H9 (cell line): Measurements from ENCODE around the gene PDCD4. TPM values are rescaled to one million over a fixed set of nuclear protein-coding genes. Genes with fewer than 3 reads are reported as not detected.

Experiments used
- DNase-seq: peaks from one replicate; pipeline ENCODE4 v3.0.0-alpha.2; 2017
- H2AFZ ChIP-seq: one replicate; pipeline ENCODE4 v1.6.1; 2013; ENCODE audit warnings: mild to moderate bottlenecking, low read length, control low read depth, moderate library complexity
- H2AK5ac ChIP-seq: 2 replicates; pipeline ENCODE4 v1.6.1; 2013; ENCODE audit warnings: low read length, control low read depth, mixed read lengths; ENCODE audit not compliant: insufficient read length
- H2BK120ac ChIP-seq: one replicate; pipeline ENCODE4 v1.6.1; 2013; ENCODE audit warnings: low read depth, mild to moderate bottlenecking, low read length, control low read depth, inconsistent platforms; ENCODE audit not compliant: poor library complexity, severe bottlenecking
- H2BK12ac ChIP-seq: 2 replicates; pipeline ENCODE4 v1.6.1; 2013; ENCODE audit warnings: low read length, control low read depth, mixed read lengths, low read depth; ENCODE audit not compliant: insufficient read length
- H2BK15ac ChIP-seq: 2 replicates; pipeline ENCODE4 v1.6.1; 2013; ENCODE audit warnings: low read depth, low read length, control low read depth
- H2BK20ac ChIP-seq: one replicate; pipeline ENCODE4 v1.6.1; 2013; ENCODE audit warnings: low read depth, mild to moderate bottlenecking, low read length, control low read depth, inconsistent platforms; ENCODE audit not compliant: poor library complexity, severe bottlenecking
- H2BK5ac ChIP-seq: 2 replicates; pipeline ENCODE4 v1.6.1; 2013; ENCODE audit warnings: low read length, control low read depth, mixed read lengths; ENCODE audit not compliant: insufficient read length
- H3K14ac ChIP-seq: 2 replicates; pipeline ENCODE4 v1.6.1; 2013; ENCODE audit warnings: low read length, control low read depth; ENCODE audit not compliant: insufficient read depth
- H3K18ac ChIP-seq: 2 replicates; pipeline ENCODE4 v1.6.1; 2013; ENCODE audit warnings: low read depth, mild to moderate bottlenecking, mixed read lengths, low read length, control low read depth; ENCODE audit not compliant: insufficient read length
- H3K23ac ChIP-seq: 2 replicates; pipeline ENCODE4 v1.6.1; 2013; ENCODE audit warnings: low read length, control low read depth, mixed read lengths, low read depth; ENCODE audit not compliant: insufficient read length
- H3K23me2 ChIP-seq: 2 replicates; pipeline ENCODE4 v1.6.1; 2013; ENCODE audit warnings: low read depth, mild to moderate bottlenecking, mixed read lengths, low read length, control low read depth; ENCODE audit not compliant: insufficient read length, poor library complexity, severe bottlenecking
- H3K27ac ChIP-seq: 2 replicates; pipeline ENCODE4 v1.5.1; 2013; ENCODE audit warnings: low read length, control low read depth, mixed read lengths, low read depth; ENCODE audit not compliant: insufficient read length
- H3K27me3 ChIP-seq: 2 replicates; pipeline ENCODE4 v1.6.1; 2013; ENCODE audit warnings: low read length, control low read depth, inconsistent platforms; ENCODE audit not compliant: insufficient read depth
- H3K4ac ChIP-seq: 2 replicates; pipeline ENCODE4 v1.6.1; 2013; ENCODE audit warnings: low read depth, mild to moderate bottlenecking, control low read depth, inconsistent platforms, low read length, moderate library complexity
- H3K4me1 ChIP-seq: 2 replicates; pipeline ENCODE4 v1.6.1; 2013; ENCODE audit warnings: low read length, control low read depth, inconsistent platforms; ENCODE audit not compliant: insufficient read depth
- H3K4me2 ChIP-seq: 2 replicates; pipeline ENCODE4 v1.6.1; 2013; ENCODE audit warnings: low read length, control low read depth, mixed read lengths; ENCODE audit not compliant: insufficient read length, insufficient read depth
- H3K56ac ChIP-seq: 2 replicates; pipeline ENCODE4 v1.6.1; 2013; ENCODE audit warnings: low read depth, mild to moderate bottlenecking, mixed read lengths, low read length, control low read depth; ENCODE audit not compliant: insufficient read length
- H3K79me1 ChIP-seq: 2 replicates; pipeline ENCODE4 v1.6.1; 2013; ENCODE audit warnings: low read depth, mild to moderate bottlenecking, moderate library complexity, low read length, control low read depth, inconsistent platforms; ENCODE audit not compliant: insufficient read depth, poor library complexity, severe bottlenecking
- H3K79me2 ChIP-seq: 2 replicates; pipeline ENCODE4 v1.6.1; 2013; ENCODE audit warnings: low read length, control low read depth, inconsistent platforms; ENCODE audit not compliant: insufficient read depth
- H3K9ac ChIP-seq: 2 replicates; pipeline ENCODE4 v1.6.1; 2013; ENCODE audit warnings: low read length, control low read depth, mixed read lengths; ENCODE audit not compliant: insufficient read length; ENCODE audit errors: extremely low read depth
- H3K9me3 ChIP-seq: one replicate; pipeline ENCODE4 v1.6.1; 2013; ENCODE audit warnings: low read depth, low read length, inconsistent platforms; ENCODE audit not compliant: control insufficient read depth
- H3T11ph ChIP-seq: one replicate; pipeline ENCODE4 v1.6.1; 2013; ENCODE audit warnings: mild to moderate bottlenecking, low read length, control low read depth, inconsistent platforms
- H4K20me1 ChIP-seq: one replicate; pipeline ENCODE4 v1.6.1; 2013; ENCODE audit not compliant: control insufficient read depth, insufficient read length, insufficient read depth
- H4K5ac ChIP-seq: 2 replicates; pipeline ENCODE4 v1.6.1; 2013; ENCODE audit warnings: low read depth, mild to moderate bottlenecking, mixed read lengths, low read length, control low read depth; ENCODE audit not compliant: insufficient read length
- H4K8ac ChIP-seq: replicated peaks from 2 replicates; pipeline ENCODE4 v1.6.1; 2013; ENCODE audit warnings: low read length, control low read depth, mixed read lengths, low read depth; ENCODE audit not compliant: insufficient read length
- H4K91ac ChIP-seq: 2 replicates; pipeline ENCODE4 v1.6.1; 2013; ENCODE audit warnings: low read depth, mild to moderate bottlenecking, moderate library complexity, mixed read lengths, low read length, control low read depth; ENCODE audit not compliant: insufficient read length
- H3K27ac Mint-ChIP-seq, 3 experiments: 2 replicates in 2 of 3; 3 replicates in 1 of 3; pipeline ENCODE4 v1.8.0; 2020 to 2021; ENCODE audit warnings: mixed read lengths in 3 of 3, mild to moderate bottlenecking in 1 of 3, moderate library complexity in 1 of 3
- H3K27me3 Mint-ChIP-seq: 2 replicates; pipeline ENCODE4 v1.8.0; 2021; ENCODE audit warnings: low read depth, mild to moderate bottlenecking, moderate library complexity, mixed read lengths
- H3K36me3 Mint-ChIP-seq, 3 experiments: 2 replicates in 2 of 3; 3 replicates in 1 of 3; pipeline ENCODE4 v1.8.0; 2020 to 2021; ENCODE audit warnings: low read depth in 3 of 3, mixed read lengths in 3 of 3; ENCODE audit not compliant: insufficient read depth in 1 of 3
- H3K4me1 Mint-ChIP-seq, 2 experiments: 2 replicates each; pipeline ENCODE4 v1.8.0; 2020; ENCODE audit warnings: mixed read lengths in 2 of 2
- H3K4me3 Mint-ChIP-seq, 2 experiments: 2 replicates in 1 of 2; 3 replicates in 1 of 2; pipeline ENCODE4 v1.8.0; 2020 to 2021; ENCODE audit warnings: mild to moderate bottlenecking in 2 of 2, mixed read lengths in 2 of 2, moderate library complexity in 1 of 2
- H3K9me3 Mint-ChIP-seq, 2 experiments: 2 replicates in 1 of 2; 3 replicates in 1 of 2; pipeline ENCODE4 v1.8.0; 2020; ENCODE audit warnings: mild to moderate bottlenecking in 2 of 2, mixed read lengths in 2 of 2, moderate library complexity in 1 of 2
- CTCF ChIP-seq: fragments of 200-600 bp; sonication (generic); conservative IDR thresholded peaks from 3 replicates; pipeline ENCODE4 v1.8.0; 2021; ENCODE audit warnings: antibody characterized with exemption, mild to moderate bottlenecking
- WGBS: extraction: QIAGEN DNeasy Blood & Tissue Kit; methylation state at CpG from one replicate; pipeline ENCODE4 v1.1.7; 2013; ENCODE audit warnings: missing lambda C conversion rate, low lambda C conversion rate, mixed read lengths; ENCODE audit not compliant: insufficient read length; ENCODE audit errors: extremely low coverage; 5-methylcytosine and 5-hydroxymethylcytosine counted together
- total RNA-seq: library from RNA; stranded (reverse); gene quantifications from 2 replicates; pipeline ENCODE4 v1.2.1, GENCODE V29; 2021

Gene PDCD4
- total RNA-seq, 1 experiment from 2014 or later, result 29.3 TPM

- 0 out of 5 replicates have a peak, but pooled peaks cover 0 to 2% of the 10 kb centered on the region in 2 experiments for H3K9me3 Mint-ChIP-seq
- Histone ChIP-seq H2BK5ac (no peak overlapping the region), H4K8ac (no peak overlapping the region), H2BK12ac (no peak overlapping the region), H3K79me1 (no peaks in the 10 kb centered on the region), H3K4me1 (no peaks in the 10 kb centered on the region), H3K4ac (no peak overlapping the region), H3K14ac (no peak overlapping the region), H3K27ac (no peak overlapping the region), H4K5ac (no peak overlapping the region), H3K4me2 (no peak overlapping the region), H3K23ac (no peak overlapping the region), H2AK5ac (no peak overlapping the region), H2AFZ (no peak overlapping the region), H2BK120ac (no peak overlapping the region), H4K91ac (no peak overlapping the region), H2BK20ac (no peak overlapping the region), H3K56ac (no peak overlapping the region), H3T11ph (no peak overlapping the region), H3K18ac (no peak overlapping the region), H4K20me1 (no peaks in the 10 kb centered on the region), H2BK15ac (no peak overlapping the region), H3K23me2 (no peaks in the 10 kb centered on the region), H3K9ac (no peak overlapping the region), H3K79me2 (no peaks in the 10 kb centered on the region), H3K9me3 (no peaks in the 10 kb centered on the region), H3K27me3 (no peaks in the 10 kb centered on the region)
- H3K36me3 Mint-ChIP-seq, result no peaks in the 10 kb centered on the region; a peak in 1 of 7 replicates
- no peak for TF ChIP-seq CTCF
- DNase-seq, result no peak
- H3K4me3 Mint-ChIP-seq, result no peak overlapping the region
- no peaks in the 10 kb centered on the region for H3K27me3 Mint-ChIP-seq
- WGBS, result no CpG with 5 or more reads among the region's 3 CpGs
- H3K4me1 Mint-ChIP-seq, result peaks cover 6 to 9% of the 10 kb centered on the region in 2 experiments; a peak in 3 of 4 replicates
- H3K27ac Mint-ChIP-seq, result no peak overlapping the region; a peak in 1 of 7 replicates
Observed at GRCh38 chr10:110845756-110846620, 25.7 kb upstream of the PDCD4 start.
